Neutrophil (primary cell): Measurements from ENCODE around the gene UBE3D.

Experiments used
- H3K27ac ChIP-seq: fragments of 200-600 bp; sonication (generic); 2 replicates; pipeline ENCODE4 v1.5.1; 2016; ENCODE audit warnings: mild to moderate bottlenecking, moderate library complexity
- H3K27me3 ChIP-seq: fragments of 200-600 bp; sonication (generic); 2 replicates; pipeline ENCODE4 v1.6.0; 2016; ENCODE audit warnings: mild to moderate bottlenecking
- H3K36me3 ChIP-seq: fragments of 200-600 bp; sonication (generic); 2 replicates; pipeline ENCODE4 v1.5.1; 2017
- H3K4me1 ChIP-seq, 2 experiments: fragments of 200-600 bp in 1 of 2; sonication (generic) in 1 of 2; 1 replicate in 1 of 2; 2 replicates in 1 of 2; pipeline versions ENCODE4 v1.5.1 to v1.6.1; 2013 to 2016; ENCODE audit warnings: low read depth in 1 of 2, low read length in 1 of 2, mild to moderate bottlenecking in 1 of 2, moderate library complexity in 1 of 2; ENCODE audit not compliant: control insufficient read depth in 1 of 2, insufficient read depth in 1 of 2
- H3K4me3 ChIP-seq, 2 experiments: fragments of 200-600 bp in 1 of 2; sonication (generic) in 1 of 2; 1 replicate in 1 of 2; 2 replicates in 1 of 2; pipeline ENCODE4 v1.5.1; 2013 to 2016; ENCODE audit warnings: low read depth in 1 of 2, low read length in 1 of 2, mild to moderate bottlenecking in 1 of 2, moderate library complexity in 1 of 2
- H3K9me3 ChIP-seq: fragments of 200-600 bp; sonication (generic); 2 replicates; pipeline ENCODE4 v1.5.1; 2016
- TF ChIP-seq, protein P1 (sequence below): fragments of 200-600 bp; sonication (generic); IDR thresholded peaks from 2 replicates; pipeline ENCODE4 v1.5.1; 2016; ENCODE audit warnings: antibody characterized with exemption

Gene UBE3D

DNA sequence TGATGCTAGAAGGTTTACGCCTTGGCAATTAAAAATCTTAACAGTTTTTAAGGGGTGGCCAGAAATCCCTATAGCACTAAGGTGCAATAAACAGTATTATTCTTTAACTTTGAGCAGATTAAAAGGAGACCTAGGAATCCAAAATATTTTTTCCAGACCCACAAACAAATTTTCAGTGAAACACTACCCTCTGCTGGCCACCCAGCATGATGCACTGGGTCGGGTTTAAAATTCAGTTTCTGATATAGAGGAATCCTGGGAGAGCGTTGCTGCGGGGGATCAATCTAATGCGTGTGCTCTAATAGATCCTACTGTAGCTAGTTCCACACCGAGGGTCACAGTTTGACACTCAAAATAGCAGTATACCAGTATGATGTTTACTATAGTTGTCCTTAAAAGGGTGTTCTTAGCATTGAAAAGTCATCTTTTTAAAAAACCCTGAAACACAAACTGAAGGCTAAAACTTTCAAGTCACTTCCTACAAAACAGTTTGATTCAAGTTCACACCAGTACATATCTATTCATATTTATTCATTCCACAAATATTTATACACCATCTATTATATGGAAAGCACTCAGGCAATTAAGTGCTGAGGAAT, 10.2 kb downstream of the UBE3D start:
- TF ChIP-seq, protein P1, sequence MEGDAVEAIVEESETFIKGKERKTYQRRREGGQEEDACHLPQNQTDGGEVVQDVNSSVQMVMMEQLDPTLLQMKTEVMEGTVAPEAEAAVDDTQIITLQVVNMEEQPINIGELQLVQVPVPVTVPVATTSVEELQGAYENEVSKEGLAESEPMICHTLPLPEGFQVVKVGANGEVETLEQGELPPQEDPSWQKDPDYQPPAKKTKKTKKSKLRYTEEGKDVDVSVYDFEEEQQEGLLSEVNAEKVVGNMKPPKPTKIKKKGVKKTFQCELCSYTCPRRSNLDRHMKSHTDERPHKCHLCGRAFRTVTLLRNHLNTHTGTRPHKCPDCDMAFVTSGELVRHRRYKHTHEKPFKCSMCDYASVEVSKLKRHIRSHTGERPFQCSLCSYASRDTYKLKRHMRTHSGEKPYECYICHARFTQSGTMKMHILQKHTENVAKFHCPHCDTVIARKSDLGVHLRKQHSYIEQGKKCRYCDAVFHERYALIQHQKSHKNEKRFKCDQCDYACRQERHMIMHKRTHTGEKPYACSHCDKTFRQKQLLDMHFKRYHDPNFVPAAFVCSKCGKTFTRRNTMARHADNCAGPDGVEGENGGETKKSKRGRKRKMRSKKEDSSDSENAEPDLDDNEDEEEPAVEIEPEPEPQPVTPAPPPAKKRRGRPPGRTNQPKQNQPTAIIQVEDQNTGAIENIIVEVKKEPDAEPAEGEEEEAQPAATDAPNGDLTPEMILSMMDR, result peak; percentile 29
- Histone ChIP-seq H3K27ac (no peak overlapping the region), H3K9me3 (no peaks in the 10 kb centered on the region), H3K4me1 (no peaks in the 10 kb centered on the region), H3K36me3 (no peaks in the 10 kb centered on the region), H3K27me3 (no peaks in the 10 kb centered on the region), H3K4me3 (no peak overlapping the region)

GRCh38 chr6:83053678-83054077, 12.0 kb downstream of the UBE3D start:
- no peaks in the 10 kb centered on the region for H3K4me1 ChIP-seq
- no peak overlapping the region for H3K4me3 ChIP-seq
- no peaks in the 10 kb centered on the region for H3K36me3 ChIP-seq
- H3K27ac ChIP-seq, result no peak overlapping the region
- no peaks in the 10 kb centered on the region for H3K27me3 ChIP-seq
- no peaks in the 10 kb centered on the region for H3K9me3 ChIP-seq
- TF ChIP-seq, protein P1, result no peak

GRCh38 chr6:83051377-83052172, 14.1 kb downstream of the UBE3D start:
- H3K36me3 ChIP-seq, result no peaks in the 10 kb centered on the region
- H3K9me3 ChIP-seq, result no peaks in the 10 kb centered on the region
- TF ChIP-seq, protein P1, result no peak
- no peak overlapping the region for H3K4me3 ChIP-seq
- H3K27me3 ChIP-seq, result no peaks in the 10 kb centered on the region
- no peaks in the 10 kb centered on the region for H3K4me1 ChIP-seq
- H3K27ac ChIP-seq, result no peak overlapping the region

DNA sequence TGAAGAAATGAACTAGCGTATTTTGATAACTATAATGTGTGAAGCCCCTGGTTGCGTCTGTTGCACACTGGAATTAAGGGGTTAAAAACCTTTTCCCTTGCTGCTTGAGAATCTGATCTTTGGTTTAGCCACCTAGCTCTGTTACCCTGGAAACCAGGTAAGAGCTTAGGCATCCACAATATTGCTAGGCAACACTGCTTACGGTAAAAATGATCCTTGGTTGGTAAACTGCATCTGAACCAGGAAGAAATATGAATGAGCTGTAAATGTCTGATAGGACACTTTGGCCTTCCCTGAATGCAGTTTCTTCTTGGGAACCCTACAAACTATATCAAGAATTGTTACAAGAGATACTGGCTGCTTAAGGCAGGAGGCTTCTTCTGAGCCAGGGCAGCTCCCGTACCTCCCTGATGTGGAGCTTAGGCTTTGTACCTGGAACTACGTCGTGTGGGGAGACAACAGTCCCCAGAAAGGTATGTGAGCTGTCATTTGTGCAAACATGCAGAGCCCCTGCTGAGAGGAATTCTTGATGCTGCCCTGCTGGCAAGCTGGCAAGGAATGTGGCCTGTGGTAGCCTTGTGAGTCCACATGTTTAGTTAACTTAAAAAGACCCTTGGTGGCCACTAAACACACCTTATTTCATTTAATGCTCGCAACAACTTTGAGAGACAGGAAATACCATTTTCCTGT, 18.4 kb downstream of the UBE3D start:
- TF ChIP-seq, protein P1, result no peak
- no peaks in the 10 kb centered on the region for H3K4me1 ChIP-seq
- H3K4me3 ChIP-seq, result no peak overlapping the region
- no peak overlapping the region for H3K27ac ChIP-seq
- no peaks in the 10 kb centered on the region for H3K27me3 ChIP-seq
- H3K36me3 ChIP-seq, result no peaks in the 10 kb centered on the region
- H3K9me3 ChIP-seq, result no peaks in the 10 kb centered on the region

- Histone ChIP-seq H3K4me3 (no peak overlapping the region), H3K27me3 (no peaks in the 10 kb centered on the region), H3K9me3 (no peaks in the 10 kb centered on the region), H3K27ac (no peak overlapping the region), H3K4me1 (no peaks in the 10 kb centered on the region), H3K36me3 (no peaks in the 10 kb centered on the region)
- TF ChIP-seq, protein P1, result no peak
Observed at GRCh38 chr6:83044091-83044768, 21.4 kb downstream of the UBE3D start.
